SK-N-MC (cell line): Measurements from ENCODE around the gene TAC3.

Experiments
- EZH2 ChIP-seq: fragments of 200-600 bp; sonication (generic); IDR thresholded peaks from one replicate; pipeline ENCODE4 v1.6.1; 2017; ENCODE audit warnings: antibody characterized with exemption
- POLR2AphosphoS5 ChIP-seq: IDR thresholded peaks from 2 replicates; pipeline ENCODE4 v1.6.1; 2012; ENCODE audit warnings: mild to moderate bottlenecking, low read depth, low read length, borderline replicate concordance

DNA sequence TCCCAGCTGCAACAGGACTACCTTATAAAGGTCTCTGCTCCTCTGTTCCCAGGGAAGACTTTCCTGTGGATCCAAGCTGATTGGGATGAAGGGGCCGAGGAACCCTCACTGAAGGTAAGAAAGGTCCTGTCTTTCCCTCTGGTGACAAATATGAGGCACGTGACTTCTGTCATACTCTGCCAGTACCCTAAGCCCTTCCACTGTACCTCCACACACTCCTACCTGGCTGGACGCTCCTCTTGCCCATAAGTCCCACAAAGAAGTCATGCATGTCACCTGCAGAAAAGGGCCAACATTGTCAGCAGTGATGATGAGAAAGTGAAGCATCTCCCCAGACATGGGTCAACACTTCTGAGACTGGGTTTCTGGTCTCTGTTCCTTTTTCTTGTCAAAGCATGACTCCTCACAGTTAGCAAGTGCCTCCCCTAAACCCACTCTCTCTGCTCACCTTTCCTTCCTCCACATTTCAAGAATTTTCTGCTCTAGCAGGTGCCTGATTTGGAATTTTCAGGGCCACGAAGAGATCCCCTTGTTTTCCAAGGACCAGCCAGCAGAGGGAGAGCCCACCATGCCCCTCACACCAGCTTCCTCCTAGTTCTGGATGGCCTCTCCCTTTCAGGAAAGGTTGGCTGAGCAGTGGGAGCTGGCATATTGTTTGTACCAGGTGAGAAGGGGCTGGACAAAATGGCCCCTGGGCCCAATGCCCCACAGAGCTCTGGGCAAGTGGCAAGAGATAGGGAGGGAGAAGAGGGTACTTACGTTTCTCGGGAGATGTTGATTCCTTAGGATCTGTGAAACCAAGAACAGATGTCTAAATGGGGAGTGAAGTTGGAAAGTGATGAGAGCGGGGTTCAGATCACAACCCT is 3.5 kb downstream of the TAC3 start:
- TF ChIP-seq EZH2 (no peak), POLR2AphosphoS5 (no peak)
